ENCODE measurements around the gene NBPF3. TPM values are rescaled to one million over a fixed set of nuclear protein-coding genes. Genes with fewer than 3 reads are reported as not detected.
"Not testable (repeated sequence)": the region's sequence is repeated elsewhere in the genome, so short reads cannot be mapped to it uniquely, and the experiment has no call there.

NBPF3 gene
- total RNA-seq, 3 donors from 2014 or later (not counting 1 experiment from before 2014, with no cell fraction given), result 10.4 to 22.6 (median 13.1) TPM

- H3K4me1 Mint-ChIP-seq, result peaks cover 12 to 14% of the 10 kb centered on the region in 2 donors
- intact Hi-C loops (cut with micrococcal nuclease), result no loop called here
- H3K9me3 Mint-ChIP-seq, result no peaks in the 10 kb centered on the region
- peaks cover 3% of the 10 kb centered on the region for H3K27me3 ChIP-seq (ENCODE audit: control insufficient read depth, insufficient read depth, low read length)
- TF ChIP-seq CTCF (IDR thresholded peaks at IDR 0.05), result no peak
- H3K27me3 Mint-ChIP-seq (ENCODE audit: low read depth in 2 of 2), result peaks cover 0 to 9% of the 10 kb centered on the region in 2 donors
- H3K4me3 ChIP-seq (ENCODE audit: low read length), result no peak overlapping the region
- no peak overlapping the region for H3K4me3 Mint-ChIP-seq
- DNase-seq, result no peak
- no peaks in the 10 kb centered on the region for H3K36me3 Mint-ChIP-seq
- H3K27ac Mint-ChIP-seq, result no peak overlapping the region
- no peaks in the 10 kb centered on the region for H3K36me3 ChIP-seq (ENCODE audit: control insufficient read depth, insufficient read depth, low read length)
- no peak overlapping the region for H3K27ac ChIP-seq (ENCODE audit: low read length)
- H3K9me3 ChIP-seq (ENCODE audit: control insufficient read depth, insufficient read depth, low read length), result no peaks in the 10 kb centered on the region
- ATAC-seq, result no peak
- WGBS (ENCODE audit: insufficient coverage), result 76% methylated on average over 15 of the region's 15 CpGs
- H3K4me1 ChIP-seq (ENCODE audit: control insufficient read depth, insufficient read depth, low read length), result peaks cover 9% of the 10 kb centered on the region
Measured at GRCh38 chr1:21437341-21437640, 2.6 kb upstream of the NBPF3 start.

GRCh38 chr1:21438646-21439312, 1.2 kb upstream of the NBPF3 start:
- H3K4me3 ChIP-seq (ENCODE audit: low read length); H3K36me3 Mint-ChIP-seq; ATAC-seq; H3K27me3 ChIP-seq (ENCODE audit: control insufficient read depth, insufficient read depth, low read length); H3K9me3 Mint-ChIP-seq; H3K4me1 ChIP-seq (ENCODE audit: control insufficient read depth, insufficient read depth, low read length); H3K9me3 ChIP-seq (ENCODE audit: control insufficient read depth, insufficient read depth, low read length); H3K27ac ChIP-seq (ENCODE audit: low read length); intact Hi-C loops (cut with micrococcal nuclease); H3K36me3 ChIP-seq (ENCODE audit: control insufficient read depth, insufficient read depth, low read length); H3K27me3 Mint-ChIP-seq (ENCODE audit: low read depth in 2 of 2); DNase-seq: not testable (repeated sequence)
- Mint-ChIP-seq H3K4me1 (peaks cover 12 to 14% of the 10 kb centered on the region in 2 donors), H3K27ac (peak overlapping the region in 1 of 2 donors; percentile 93), H3K4me3 (peak overlapping the region; percentile 95)
- 88% methylated on average over 12 of the region's 12 CpGs for WGBS (ENCODE audit: insufficient coverage)

GRCh38 chr1:21439345-21439720, 604 bp upstream of the NBPF3 start:
- Mint-ChIP-seq H3K4me3 (peak overlapping the region; percentile 95), H3K9me3 (no peaks in the 10 kb centered on the region), H3K36me3 (no peaks in the 10 kb centered on the region), H3K27me3 (ENCODE audit: low read depth in 2 of 2) (peaks cover 0 to 9% of the 10 kb centered on the region in 2 donors), H3K27ac (peak overlapping the region; percentile 38 to 93), H3K4me1 (peaks cover 12 to 14% of the 10 kb centered on the region in 2 donors)
- WGBS (ENCODE audit: insufficient coverage), result 47% methylated on average over 7 of the region's 7 CpGs
- no peak for TF ChIP-seq CTCF (IDR thresholded peaks at IDR 0.05)
- intact Hi-C loops (cut with micrococcal nuclease), result no loop called here
- Histone ChIP-seq H3K27me3 (ENCODE audit: control insufficient read depth, insufficient read depth, low read length) (peaks cover 3% of the 10 kb centered on the region), H3K27ac (ENCODE audit: low read length) (no peak overlapping the region), H3K4me3 (ENCODE audit: low read length) (peak overlapping the region; percentile 58), H3K4me1 (ENCODE audit: control insufficient read depth, insufficient read depth, low read length) (peaks cover 9% of the 10 kb centered on the region), H3K36me3 (ENCODE audit: control insufficient read depth, insufficient read depth, low read length) (no peaks in the 10 kb centered on the region), H3K9me3 (ENCODE audit: control insufficient read depth, insufficient read depth, low read length) (no peaks in the 10 kb centered on the region)
- ATAC-seq, result no peak
- no peak for DNase-seq

- H3K27me3 Mint-ChIP-seq (ENCODE audit: low read depth in 2 of 2); H3K27ac ChIP-seq (ENCODE audit: low read length); intact Hi-C loops (cut with micrococcal nuclease); H3K36me3 ChIP-seq (ENCODE audit: control insufficient read depth, insufficient read depth, low read length); H3K9me3 Mint-ChIP-seq; H3K4me1 ChIP-seq (ENCODE audit: control insufficient read depth, insufficient read depth, low read length); H3K27me3 ChIP-seq (ENCODE audit: control insufficient read depth, insufficient read depth, low read length); H3K36me3 Mint-ChIP-seq; H3K9me3 ChIP-seq (ENCODE audit: control insufficient read depth, insufficient read depth, low read length): not testable (repeated sequence)
- H3K4me1 Mint-ChIP-seq, result peaks cover 12 to 15% of the 10 kb centered on the region in 2 donors
- H3K4me3 ChIP-seq (ENCODE audit: low read length), result peak overlapping the region; percentile 31
- ATAC-seq (peak in 2 of 3 donors; percentile 23 to 35), DNase-seq (peak in 1 of 2 donors; percentile 36)
- peak overlapping the region; percentile 95 for H3K4me3 Mint-ChIP-seq
- WGBS (ENCODE audit: insufficient coverage), result 7% methylated on average over 21 of the region's 21 CpGs
- H3K27ac Mint-ChIP-seq, result peak overlapping the region; percentile 19 to 93
Measured at GRCh38 chr1:21440630-21441125, 741 bp downstream of the NBPF3 start.

- H3K4me1 ChIP-seq (ENCODE audit: control insufficient read depth, insufficient read depth, low read length); intact Hi-C loops (cut with micrococcal nuclease); H3K36me3 ChIP-seq (ENCODE audit: control insufficient read depth, insufficient read depth, low read length); ATAC-seq; H3K4me3 Mint-ChIP-seq; H3K9me3 ChIP-seq (ENCODE audit: control insufficient read depth, insufficient read depth, low read length); H3K27me3 Mint-ChIP-seq (ENCODE audit: low read depth in 2 of 2); H3K4me3 ChIP-seq (ENCODE audit: low read length); H3K27ac ChIP-seq (ENCODE audit: low read length); DNase-seq; H3K27me3 ChIP-seq (ENCODE audit: control insufficient read depth, insufficient read depth, low read length); H3K9me3 Mint-ChIP-seq: not testable (repeated sequence)
- no CpG with 5 or more reads among the region's 2 CpGs for WGBS (ENCODE audit: insufficient coverage)
- H3K27ac Mint-ChIP-seq, result peak overlapping the region in 1 of 2 donors; percentile 2
- H3K4me1 Mint-ChIP-seq, result peaks cover 6 to 23% of the 10 kb centered on the region in 2 donors
- peaks cover 18% of the 10 kb centered on the region for H3K36me3 Mint-ChIP-seq
Measured at GRCh38 chr1:21446647-21447046, 6.7 kb downstream of the NBPF3 start.

Measured in natural killer cell (primary cell).